ENCODE results near the gene COQ8A. TPM values are rescaled to one million over a fixed set of nuclear protein-coding genes. Genes with fewer than 3 reads are reported as not detected.
"Not testable (repeated sequence)": the region's sequence is repeated elsewhere in the genome, so short reads cannot be mapped to it uniquely, and the experiment has no call there.

The COQ8A gene
- polyA plus RNA-seq, 2 donors, result 15.9 to 19.9 TPM

GRCh38 chr1:226949401-226949800 is 9.3 kb downstream of the COQ8A start:
- H3K4me3 ChIP-seq (ENCODE audit: low read depth in 1 of 2, low read length in 2 of 2), result no peak overlapping the region
- no peaks in the 10 kb centered on the region for H3K9me3 ChIP-seq (ENCODE audit: control insufficient read depth in 2 of 2, insufficient read depth in 1 of 2, low read depth in 1 of 2, low read length in 1 of 2)
- no peak overlapping the region for H3K27ac ChIP-seq (ENCODE audit: low read depth in 2 of 2, low read length in 1 of 2)
- no peaks in the 10 kb centered on the region for H3K27me3 ChIP-seq (ENCODE audit: control insufficient read depth in 1 of 2, insufficient read depth in 2 of 2, low read length in 2 of 2)
- WGBS, 2 donors, result 87 to 94% methylated on average over 3 of the region's 3 CpGs
- peaks cover 13% of the 10 kb centered on the region in 2 donors for H3K4me1 ChIP-seq (ENCODE audit: control insufficient read depth in 2 of 2, insufficient read depth in 2 of 2, low read length in 1 of 2)
- H3K36me3 ChIP-seq (ENCODE audit: control insufficient read depth in 2 of 2, insufficient read depth in 2 of 2, low read length in 1 of 2), result no peaks in the 10 kb centered on the region

DNA sequence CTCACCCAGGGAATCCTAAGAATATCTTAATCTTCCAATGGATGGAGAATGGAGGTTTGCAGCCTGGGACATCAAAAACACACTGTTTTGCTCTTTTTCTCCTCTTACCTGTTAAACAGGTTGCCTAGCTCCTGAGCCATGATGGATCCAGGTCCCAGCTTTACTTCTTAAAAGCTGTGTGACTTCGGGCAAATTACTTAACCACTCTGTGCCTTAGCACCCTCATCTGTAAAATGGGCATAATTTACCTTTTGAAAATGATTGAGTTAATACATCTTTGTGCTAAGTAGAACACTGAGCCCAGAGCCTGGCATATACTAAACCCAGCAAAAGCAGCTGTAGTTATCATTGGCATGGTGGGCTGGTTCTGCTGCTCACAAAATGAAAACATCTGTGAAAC is 10.2 kb downstream of the COQ8A start:
- Histone ChIP-seq H3K27ac (ENCODE audit: low read depth in 2 of 2, low read length in 1 of 2) (no peak overlapping the region), H3K4me3 (ENCODE audit: low read depth in 1 of 2, low read length in 2 of 2) (no peak overlapping the region), H3K27me3 (ENCODE audit: control insufficient read depth in 1 of 2, insufficient read depth in 2 of 2, low read length in 2 of 2) (no peaks in the 10 kb centered on the region), H3K36me3 (ENCODE audit: control insufficient read depth in 2 of 2, insufficient read depth in 2 of 2, low read length in 1 of 2) (peaks cover 0 to 2% of the 10 kb centered on the region in 2 donors), H3K9me3 (ENCODE audit: control insufficient read depth in 2 of 2, insufficient read depth in 1 of 2, low read depth in 1 of 2, low read length in 1 of 2) (peaks cover 0 to 2% of the 10 kb centered on the region in 2 donors), H3K4me1 (ENCODE audit: control insufficient read depth in 2 of 2, insufficient read depth in 2 of 2, low read length in 1 of 2) (peaks cover 9 to 10% of the 10 kb centered on the region in 2 donors)
- 94 to 99% methylated on average over 1 of the region's 1 CpG for WGBS, 2 donors

DNA sequence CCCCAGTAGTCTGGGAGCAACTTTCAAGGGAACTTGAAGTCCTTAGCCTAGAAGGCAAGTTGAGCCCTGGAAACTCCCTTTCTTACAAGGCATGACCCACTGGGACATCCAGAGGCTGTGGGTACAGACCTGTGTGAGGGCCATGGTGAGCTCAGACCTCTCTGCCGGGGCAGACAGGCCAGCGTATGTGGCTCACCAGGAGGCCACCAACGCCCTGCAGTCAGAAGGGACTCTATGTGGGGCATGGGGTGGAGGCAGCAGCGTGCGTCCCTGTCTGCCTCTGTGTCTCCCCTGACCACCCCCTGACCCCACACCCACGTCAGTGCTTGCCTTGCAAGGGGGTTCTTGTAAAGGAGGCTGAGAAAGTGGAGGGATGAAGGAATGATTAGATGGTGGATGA is 10.8 kb downstream of the COQ8A start:
- 70 to 72% methylated on average over 6 of the region's 6 CpGs for WGBS, 2 donors
- Histone ChIP-seq H3K27me3 (ENCODE audit: control insufficient read depth in 1 of 2, insufficient read depth in 2 of 2, low read length in 2 of 2) (no peaks in the 10 kb centered on the region), H3K4me1 (ENCODE audit: control insufficient read depth in 2 of 2, insufficient read depth in 2 of 2, low read length in 1 of 2) (peaks cover 7 to 8% of the 10 kb centered on the region in 2 donors), H3K27ac (ENCODE audit: low read depth in 2 of 2, low read length in 1 of 2) (no peak overlapping the region), H3K9me3 (ENCODE audit: control insufficient read depth in 2 of 2, insufficient read depth in 1 of 2, low read depth in 1 of 2, low read length in 1 of 2) (peaks cover 0 to 2% of the 10 kb centered on the region in 2 donors), H3K36me3 (ENCODE audit: control insufficient read depth in 2 of 2, insufficient read depth in 2 of 2, low read length in 1 of 2) (peaks cover 0 to 3% of the 10 kb centered on the region in 2 donors), H3K4me3 (ENCODE audit: low read depth in 1 of 2, low read length in 2 of 2) (no peak overlapping the region)

GRCh38 chr1:226951286-226952117 is 11.4 kb downstream of the COQ8A start:
- no peak overlapping the region for H3K4me3 ChIP-seq (ENCODE audit: low read depth in 1 of 2, low read length in 2 of 2)
- H3K36me3 ChIP-seq (ENCODE audit: control insufficient read depth in 2 of 2, insufficient read depth in 2 of 2, low read length in 1 of 2), result peaks cover 0 to 3% of the 10 kb centered on the region in 2 donors
- 84 to 88% methylated on average over 12 of the region's 12 CpGs for WGBS, 2 donors
- H3K9me3 ChIP-seq (ENCODE audit: control insufficient read depth in 2 of 2, insufficient read depth in 1 of 2, low read depth in 1 of 2, low read length in 1 of 2), result peaks cover 0 to 2% of the 10 kb centered on the region in 2 donors
- H3K27me3 ChIP-seq (ENCODE audit: control insufficient read depth in 1 of 2, insufficient read depth in 2 of 2, low read length in 2 of 2), result no peaks in the 10 kb centered on the region
- no peak overlapping the region for H3K27ac ChIP-seq (ENCODE audit: low read depth in 2 of 2, low read length in 1 of 2)
- peaks cover 3 to 4% of the 10 kb centered on the region in 2 donors for H3K4me1 ChIP-seq (ENCODE audit: control insufficient read depth in 2 of 2, insufficient read depth in 2 of 2, low read length in 1 of 2)

DNA sequence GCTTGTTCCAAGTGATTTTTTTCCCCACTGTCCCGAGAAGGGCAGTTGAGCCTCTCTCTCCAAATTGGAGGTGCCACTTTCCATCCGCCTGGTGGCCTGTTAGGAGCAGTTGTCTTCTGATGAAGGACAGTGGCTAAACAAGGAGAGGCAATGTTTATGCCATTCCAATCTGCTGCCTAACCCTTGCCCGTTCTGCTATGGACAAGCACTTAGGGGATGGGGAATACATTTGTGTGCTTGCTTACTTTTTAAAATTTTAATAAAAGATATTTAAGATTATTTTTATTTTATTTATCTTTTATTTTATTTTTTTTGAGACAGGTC is 12.0 kb downstream of the COQ8A start:
- H3K4me3 ChIP-seq (ENCODE audit: low read depth in 1 of 2, low read length in 2 of 2), result no peak overlapping the region
- no peak overlapping the region for H3K27ac ChIP-seq (ENCODE audit: low read depth in 2 of 2, low read length in 1 of 2)
- no peaks in the 10 kb centered on the region for H3K27me3 ChIP-seq (ENCODE audit: control insufficient read depth in 1 of 2, insufficient read depth in 2 of 2, low read length in 2 of 2)
- H3K4me1 ChIP-seq (ENCODE audit: control insufficient read depth in 2 of 2, insufficient read depth in 2 of 2, low read length in 1 of 2), result peaks cover 3 to 4% of the 10 kb centered on the region in 2 donors
- 91 to 96% methylated on average over 3 of the region's 3 CpGs for WGBS, 2 donors
- peaks cover 0 to 2% of the 10 kb centered on the region in 2 donors for H3K9me3 ChIP-seq (ENCODE audit: control insufficient read depth in 2 of 2, insufficient read depth in 1 of 2, low read depth in 1 of 2, low read length in 1 of 2)
- H3K36me3 ChIP-seq (ENCODE audit: control insufficient read depth in 2 of 2, insufficient read depth in 2 of 2, low read length in 1 of 2), result peaks cover 0 to 3% of the 10 kb centered on the region in 2 donors

DNA sequence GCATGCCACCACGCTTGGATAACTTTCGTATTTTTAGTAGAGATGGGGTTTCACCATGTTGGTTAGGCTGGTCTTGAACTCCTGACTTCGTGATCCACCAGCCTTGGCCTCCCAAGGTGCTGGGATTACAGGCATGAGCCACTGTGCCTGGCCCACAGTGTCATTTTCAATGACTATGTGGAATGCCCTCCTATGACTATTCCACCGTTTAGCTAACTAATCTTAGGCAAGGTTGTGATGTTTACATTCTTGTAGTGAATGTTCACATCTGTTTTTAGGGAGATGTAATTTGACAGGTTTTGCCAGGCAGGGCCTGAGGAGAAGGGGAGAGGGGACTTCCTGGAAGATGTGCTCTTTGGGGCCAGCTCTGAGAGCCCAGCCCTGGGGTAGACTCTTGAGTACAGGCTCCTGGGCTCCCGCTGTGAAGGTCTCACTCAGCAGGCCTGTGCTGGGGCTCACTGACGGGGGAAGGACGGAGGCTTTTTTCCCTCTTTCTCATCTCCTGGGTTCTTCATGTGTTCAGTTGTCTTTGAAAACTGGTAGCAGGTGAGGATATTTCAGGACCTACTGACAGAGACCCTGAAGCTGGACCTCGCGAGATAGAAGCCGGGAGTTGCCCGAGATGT is 13.2 kb downstream of the COQ8A start:
- no peak overlapping the region for H3K4me3 ChIP-seq (ENCODE audit: low read depth in 1 of 2, low read length in 2 of 2)
- no peaks in the 10 kb centered on the region for H3K27me3 ChIP-seq (ENCODE audit: control insufficient read depth in 1 of 2, insufficient read depth in 2 of 2, low read length in 2 of 2)
- H3K36me3 ChIP-seq (ENCODE audit: control insufficient read depth in 2 of 2, insufficient read depth in 2 of 2, low read length in 1 of 2), result peaks cover 0 to 3% of the 10 kb centered on the region in 2 donors
- 92 to 93% methylated on average over 11 of the region's 11 CpGs for WGBS, 2 donors
- H3K4me1 ChIP-seq (ENCODE audit: control insufficient read depth in 2 of 2, insufficient read depth in 2 of 2, low read length in 1 of 2), result peaks cover 3 to 4% of the 10 kb centered on the region in 2 donors
- no peak overlapping the region for H3K27ac ChIP-seq (ENCODE audit: low read depth in 2 of 2, low read length in 1 of 2)
- peaks cover 0 to 2% of the 10 kb centered on the region in 2 donors for H3K9me3 ChIP-seq (ENCODE audit: control insufficient read depth in 2 of 2, insufficient read depth in 1 of 2, low read depth in 1 of 2, low read length in 1 of 2)

- Histone ChIP-seq H3K27me3 (ENCODE audit: control insufficient read depth in 1 of 2, insufficient read depth in 2 of 2, low read length in 2 of 2) (no peaks in the 10 kb centered on the region), H3K27ac (ENCODE audit: low read depth in 2 of 2, low read length in 1 of 2) (no peak overlapping the region), H3K9me3 (ENCODE audit: control insufficient read depth in 2 of 2, insufficient read depth in 1 of 2, low read depth in 1 of 2, low read length in 1 of 2) (peaks cover 0 to 2% of the 10 kb centered on the region in 2 donors), H3K36me3 (ENCODE audit: control insufficient read depth in 2 of 2, insufficient read depth in 2 of 2, low read length in 1 of 2) (peaks cover 0 to 3% of the 10 kb centered on the region in 2 donors), H3K4me3 (ENCODE audit: low read depth in 1 of 2, low read length in 2 of 2) (no peak overlapping the region), H3K4me1 (ENCODE audit: control insufficient read depth in 2 of 2, insufficient read depth in 2 of 2, low read length in 1 of 2) (peaks cover 3 to 4% of the 10 kb centered on the region in 2 donors)
- 65 to 83% methylated on average over 6 of the region's 6 CpGs for WGBS, 2 donors
These were observed 14.2 kb downstream of the COQ8A start for GRCh38 chr1:226954337-226954736.

DNA sequence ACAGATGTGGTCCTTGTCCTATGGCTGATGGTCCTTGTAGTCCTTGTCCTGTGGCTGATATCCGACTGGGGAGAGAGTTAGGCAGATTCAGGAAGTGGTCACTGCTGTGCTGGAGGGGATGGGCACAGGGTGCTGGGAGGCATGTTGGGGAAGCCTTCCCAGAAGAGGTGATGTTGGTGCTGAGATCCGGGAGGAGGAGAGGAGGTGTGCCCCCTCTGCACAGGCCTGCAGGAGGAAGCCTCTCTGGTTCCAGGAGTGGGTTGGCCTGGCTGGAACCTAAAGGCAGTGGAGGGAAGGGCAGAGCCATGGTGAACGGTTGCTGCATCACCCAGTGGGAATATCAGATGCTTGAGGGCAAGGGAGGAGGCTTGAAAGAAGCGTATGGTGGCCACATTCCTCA is 14.7 kb downstream of the COQ8A start:
- peaks cover 0 to 2% of the 10 kb centered on the region in 2 donors for H3K9me3 ChIP-seq (ENCODE audit: control insufficient read depth in 2 of 2, insufficient read depth in 1 of 2, low read depth in 1 of 2, low read length in 1 of 2)
- no peaks in the 10 kb centered on the region for H3K27me3 ChIP-seq (ENCODE audit: control insufficient read depth in 1 of 2, insufficient read depth in 2 of 2, low read length in 2 of 2)
- WGBS, 2 donors, result 92 to 93% methylated on average over 4 of the region's 4 CpGs
- H3K4me3 ChIP-seq (ENCODE audit: low read depth in 1 of 2, low read length in 2 of 2), result no peak overlapping the region
- no peak overlapping the region for H3K27ac ChIP-seq (ENCODE audit: low read depth in 2 of 2, low read length in 1 of 2)
- H3K36me3 ChIP-seq (ENCODE audit: control insufficient read depth in 2 of 2, insufficient read depth in 2 of 2, low read length in 1 of 2), result peaks cover 0 to 3% of the 10 kb centered on the region in 2 donors
- peaks cover 3 to 4% of the 10 kb centered on the region in 2 donors for H3K4me1 ChIP-seq (ENCODE audit: control insufficient read depth in 2 of 2, insufficient read depth in 2 of 2, low read length in 1 of 2)

- not testable (repeated sequence) for H3K27me3 ChIP-seq (ENCODE audit: control insufficient read depth in 1 of 2, insufficient read depth in 2 of 2, low read length in 2 of 2); H3K36me3 ChIP-seq (ENCODE audit: control insufficient read depth in 2 of 2, insufficient read depth in 2 of 2, low read length in 1 of 2); H3K4me3 ChIP-seq (ENCODE audit: low read depth in 1 of 2, low read length in 2 of 2); H3K4me1 ChIP-seq (ENCODE audit: control insufficient read depth in 2 of 2, insufficient read depth in 2 of 2, low read length in 1 of 2); H3K27ac ChIP-seq (ENCODE audit: low read depth in 2 of 2, low read length in 1 of 2); H3K9me3 ChIP-seq (ENCODE audit: control insufficient read depth in 2 of 2, insufficient read depth in 1 of 2, low read depth in 1 of 2, low read length in 1 of 2)
- 100% methylated on average over 2 of the region's 2 CpGs for WGBS, 2 donors
These were observed 15.8 kb downstream of the COQ8A start for GRCh38 chr1:226955857-226956256.
